Bronchial epithelial cell (primary cell): ENCODE measurements around the gene NRSN2. TPM values are rescaled to one million over a fixed set of nuclear protein-coding genes. Genes with fewer than 3 reads are reported as not detected.
A peak's percentile ranks its signal among the peaks of the same experiment; 100 is the strongest.
"Not testable (repeated sequence)": the region's sequence is repeated elsewhere in the genome, so short reads cannot be mapped to it uniquely, and the experiment has no call there.

Experiments
- DNase-seq: peaks from one replicate; pipeline ENCODE4 v3.0.0-alpha.2; 2010; ENCODE audit warnings: low read depth
- FAIRE-seq: peaks from 2 replicates; lab custom pipeline; 2011; peaks lifted over from hg19 to GRCh38; lab: Jason Lieb, UNC
- H3K27me3 ChIP-seq: 2 replicates; pipeline ENCODE4 v1.5.1; 2011; ENCODE audit warnings: low read length; ENCODE audit not compliant: control insufficient read depth, insufficient read depth
- H3K36me3 ChIP-seq: 2 replicates; pipeline ENCODE4 v1.5.1; 2011; ENCODE audit warnings: low read length; ENCODE audit not compliant: control insufficient read depth, insufficient read depth
- H3K4me3 ChIP-seq: 2 replicates; pipeline ENCODE4 v1.5.1; 2011; ENCODE audit warnings: mild to moderate bottlenecking, low read depth, low read length, control low read depth
- total RNA-seq: library from RNA; depleted of rRNA; stranded (reverse); fragments of >200 nt; gene quantifications from 2 replicates; pipeline ENCODE4 v1.2.1, GENCODE V29; 2014
- TF ChIP-seq, protein P1 (sequence below): IDR thresholded peaks from 2 replicates; pipeline ENCODE4 v1.5.1; 2011; ENCODE audit warnings: mild to moderate bottlenecking, moderate library complexity, low read length, control low read depth, inconsistent platforms; ENCODE audit not compliant: insufficient read depth, severe bottlenecking

The NRSN2 gene
- total RNA-seq, 1 donor from 2014 or later = 2.1 TPM

DNA sequence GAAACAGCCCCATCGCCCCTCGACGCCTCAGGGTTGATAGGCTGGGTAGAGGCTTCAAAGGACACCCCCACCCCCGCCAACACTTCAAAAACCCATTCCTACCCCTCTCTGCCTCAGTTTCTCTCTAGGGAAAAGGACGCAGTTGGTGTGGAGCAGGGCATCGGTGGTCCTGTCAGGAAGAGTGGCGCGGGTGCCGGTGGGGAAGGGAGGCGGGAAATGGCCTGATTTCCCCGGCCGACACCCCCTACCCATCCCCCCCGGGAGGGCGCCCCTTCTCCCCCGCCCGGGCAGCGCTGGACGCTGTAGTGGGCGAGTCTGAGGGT, 367 bp downstream of the NRSN2 start:
- TF ChIP-seq, protein P1, sequence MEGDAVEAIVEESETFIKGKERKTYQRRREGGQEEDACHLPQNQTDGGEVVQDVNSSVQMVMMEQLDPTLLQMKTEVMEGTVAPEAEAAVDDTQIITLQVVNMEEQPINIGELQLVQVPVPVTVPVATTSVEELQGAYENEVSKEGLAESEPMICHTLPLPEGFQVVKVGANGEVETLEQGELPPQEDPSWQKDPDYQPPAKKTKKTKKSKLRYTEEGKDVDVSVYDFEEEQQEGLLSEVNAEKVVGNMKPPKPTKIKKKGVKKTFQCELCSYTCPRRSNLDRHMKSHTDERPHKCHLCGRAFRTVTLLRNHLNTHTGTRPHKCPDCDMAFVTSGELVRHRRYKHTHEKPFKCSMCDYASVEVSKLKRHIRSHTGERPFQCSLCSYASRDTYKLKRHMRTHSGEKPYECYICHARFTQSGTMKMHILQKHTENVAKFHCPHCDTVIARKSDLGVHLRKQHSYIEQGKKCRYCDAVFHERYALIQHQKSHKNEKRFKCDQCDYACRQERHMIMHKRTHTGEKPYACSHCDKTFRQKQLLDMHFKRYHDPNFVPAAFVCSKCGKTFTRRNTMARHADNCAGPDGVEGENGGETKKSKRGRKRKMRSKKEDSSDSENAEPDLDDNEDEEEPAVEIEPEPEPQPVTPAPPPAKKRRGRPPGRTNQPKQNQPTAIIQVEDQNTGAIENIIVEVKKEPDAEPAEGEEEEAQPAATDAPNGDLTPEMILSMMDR = no peak
- FAIRE-seq (no peak), DNase-seq (no peak)
- H3K4me3 ChIP-seq = peak overlapping the region; percentile 81
- no peaks in the 10 kb centered on the region for H3K27me3 ChIP-seq
- H3K36me3 ChIP-seq = no peaks in the 10 kb centered on the region

DNA sequence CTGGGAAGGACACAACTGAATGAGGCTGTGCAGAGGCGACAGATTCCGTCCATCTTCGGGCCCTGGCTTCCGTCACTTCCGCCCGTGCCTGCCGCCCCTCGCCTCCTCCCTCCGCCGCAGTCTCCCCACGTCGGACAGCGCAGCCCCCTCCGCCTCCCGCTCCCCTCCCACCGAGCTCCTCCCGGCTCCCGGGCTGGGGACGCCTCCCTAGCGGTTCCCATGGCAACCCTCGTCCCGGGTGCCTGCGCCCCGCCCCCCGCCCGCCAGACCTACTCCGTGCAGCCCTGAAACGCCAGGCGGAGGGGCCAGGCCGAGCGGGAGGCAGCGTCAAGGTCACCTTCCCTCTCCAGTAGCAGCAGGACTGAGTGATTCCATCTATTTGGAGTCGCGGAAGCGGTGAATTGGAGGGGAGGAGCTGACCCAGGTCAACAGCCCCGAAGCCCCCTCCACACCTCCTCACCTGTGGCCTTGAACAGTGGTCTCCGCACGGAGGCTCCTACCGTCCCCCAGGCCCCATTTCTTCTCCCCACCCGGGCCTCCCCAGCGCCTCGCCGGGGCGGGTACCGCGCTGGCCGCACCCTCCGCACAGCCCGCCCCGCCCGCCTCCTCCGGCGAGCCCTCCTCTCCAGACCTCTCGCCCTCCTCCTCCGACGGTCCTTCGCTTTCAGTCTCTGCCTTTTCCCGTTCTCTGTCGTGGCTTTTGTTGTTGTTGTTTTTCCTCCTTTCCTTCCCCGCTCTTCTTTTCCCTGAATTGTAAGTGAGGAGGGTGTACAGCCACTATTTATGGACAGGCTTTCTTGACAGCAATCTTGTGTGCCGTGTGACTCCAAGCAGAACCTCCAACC, 951 bp downstream of the NRSN2 start:
- FAIRE-seq (no peak), DNase-seq (peak; percentile 31)
- peak overlapping the region; percentile 81 for H3K4me3 ChIP-seq
- no peaks in the 10 kb centered on the region for H3K36me3 ChIP-seq
- TF ChIP-seq, protein P1 = no peak
- H3K27me3 ChIP-seq = no peaks in the 10 kb centered on the region

DNA sequence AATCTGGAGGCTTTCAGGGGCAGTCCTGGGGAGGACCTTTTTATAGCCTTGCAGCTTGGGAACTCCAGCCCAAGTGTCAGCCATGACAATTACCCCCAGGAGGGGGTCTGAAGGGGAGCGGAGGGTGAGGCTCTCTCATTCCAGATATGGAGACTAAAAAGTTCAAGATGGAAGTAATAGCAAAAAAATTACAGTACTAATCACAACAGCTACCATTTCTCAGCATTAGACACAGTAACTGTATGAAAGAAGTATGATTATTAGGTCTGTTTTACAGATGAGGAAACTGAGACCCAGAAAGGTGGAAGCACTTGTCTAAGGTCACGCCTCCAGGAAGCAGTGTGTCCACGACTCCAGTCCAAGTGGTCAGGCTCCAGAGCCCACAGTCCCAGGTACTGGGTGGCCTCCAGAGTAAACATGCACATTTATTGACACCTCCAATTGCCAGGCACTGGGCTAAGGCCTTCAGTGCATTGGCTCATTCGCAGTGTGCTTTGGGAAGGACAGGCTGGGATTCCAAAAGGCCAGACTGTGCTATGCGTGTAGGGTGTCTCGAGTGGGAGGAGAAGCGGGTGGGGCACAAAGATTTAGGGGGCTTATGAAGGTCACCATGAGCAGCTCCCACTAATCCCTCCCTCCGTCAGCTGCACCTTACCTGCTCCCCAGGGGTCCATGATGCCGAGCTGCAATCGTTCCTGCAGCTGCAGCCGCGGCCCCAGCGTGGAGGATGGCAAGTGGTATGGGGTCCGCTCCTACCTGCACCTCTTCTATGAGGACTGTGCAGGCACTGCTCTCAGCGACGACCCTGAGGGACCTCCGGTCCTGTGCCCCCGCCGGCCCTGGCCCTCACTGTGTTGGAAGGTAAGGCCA, 2.3 kb downstream of the NRSN2 start:
- H3K4me3 ChIP-seq = no peak overlapping the region
- FAIRE-seq (no peak), DNase-seq (no peak)
- no peaks in the 10 kb centered on the region for H3K36me3 ChIP-seq
- no peaks in the 10 kb centered on the region for H3K27me3 ChIP-seq
- TF ChIP-seq, protein P1 = no peak

DNA sequence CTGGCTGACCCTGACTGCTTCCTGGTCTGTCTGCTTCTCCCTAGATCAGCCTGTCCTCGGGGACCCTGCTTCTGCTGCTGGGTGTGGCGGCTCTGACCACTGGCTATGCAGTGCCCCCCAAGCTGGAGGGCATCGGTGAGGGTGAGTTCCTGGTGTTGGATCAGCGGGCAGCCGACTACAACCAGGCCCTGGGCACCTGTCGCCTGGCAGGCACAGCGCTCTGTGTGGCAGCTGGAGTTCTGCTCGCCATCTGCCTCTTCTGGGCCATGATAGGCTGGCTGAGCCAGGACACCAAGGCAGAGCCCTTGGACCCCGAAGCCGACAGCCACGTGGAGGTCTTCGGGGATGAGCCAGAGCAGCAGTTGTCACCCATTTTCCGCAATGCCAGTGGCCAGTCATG, 6.3 kb downstream of the NRSN2 start:
- no peak for FAIRE-seq
- H3K27me3 ChIP-seq = no peaks in the 10 kb centered on the region
- H3K4me3 ChIP-seq = no peak overlapping the region
- TF ChIP-seq, protein P1 = no peak
- no peak for DNase-seq
- H3K36me3 ChIP-seq = no peaks in the 10 kb centered on the region

DNA sequence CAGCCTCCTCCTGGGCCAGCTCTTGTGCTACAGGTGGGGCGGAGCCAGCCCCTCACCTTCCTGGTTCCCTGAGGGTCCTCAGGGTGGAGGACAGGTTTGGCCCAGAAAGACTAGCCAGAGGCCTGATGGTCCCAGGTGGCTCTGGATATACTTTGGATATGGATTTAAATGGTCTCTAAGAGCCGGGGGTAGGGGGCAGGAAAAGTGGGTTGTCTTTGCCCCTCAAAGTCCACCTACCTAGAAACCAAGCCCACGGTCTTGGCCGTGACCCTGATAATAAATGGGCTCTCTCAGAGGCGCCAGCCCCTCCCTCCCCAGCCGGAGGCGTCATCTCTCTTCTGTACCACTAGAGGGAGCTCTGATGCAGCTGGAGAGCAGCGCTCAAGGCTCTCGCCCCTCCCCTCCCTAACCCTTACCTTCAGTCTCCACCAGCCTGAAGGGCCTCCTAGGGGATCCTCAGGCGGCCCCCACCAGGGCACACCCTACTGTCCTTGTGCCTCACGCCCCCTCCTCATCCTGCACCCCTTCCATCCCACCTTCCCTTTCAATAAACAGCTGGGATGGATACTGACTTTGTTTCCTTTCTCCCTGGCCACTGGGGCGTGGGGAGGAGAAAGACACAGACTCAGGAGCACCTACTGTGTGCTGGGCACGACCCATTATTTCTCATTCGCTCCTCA, 7.5 kb downstream of the NRSN2 start:
- FAIRE-seq (peak; percentile 70), DNase-seq (peak; percentile 50)
- Histone ChIP-seq H3K4me3 (no peak overlapping the region), H3K36me3 (no peaks in the 10 kb centered on the region), H3K27me3 (no peaks in the 10 kb centered on the region)
- TF ChIP-seq, protein P1 = peak; percentile 96

DNA sequence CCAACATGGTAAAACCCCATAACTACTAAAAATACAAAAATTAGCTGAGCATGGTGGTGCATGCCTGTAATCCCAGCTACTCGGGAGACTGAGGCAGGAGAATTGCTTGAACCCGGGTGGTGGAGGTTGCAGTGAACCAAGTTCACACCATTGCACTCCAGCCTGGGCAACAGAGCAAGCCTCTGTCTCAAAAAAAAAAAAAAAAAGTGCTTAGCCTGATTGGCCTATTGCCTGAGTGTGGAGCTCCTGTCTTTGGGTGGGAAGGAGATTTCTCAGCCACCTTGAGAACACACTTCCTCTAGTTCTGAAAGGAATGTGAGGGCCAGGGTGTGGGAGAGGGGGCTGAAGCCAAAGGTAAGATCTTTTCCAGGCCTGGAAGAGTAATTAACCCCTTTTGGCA, 9.2 kb downstream of the NRSN2 start:
- FAIRE-seq, H3K36me3 ChIP-seq, DNase-seq, H3K27me3 ChIP-seq, H3K4me3 ChIP-seq: not testable (repeated sequence)
